ENCODE data around the gene KSR1. TPM values are rescaled to one million over a fixed set of nuclear protein-coding genes. Genes with fewer than 3 reads are reported as not detected.

KSR1 gene
- total RNA-seq, 2 donors from 2014 or later, result 13.9 to 16.5 TPM

DNA sequence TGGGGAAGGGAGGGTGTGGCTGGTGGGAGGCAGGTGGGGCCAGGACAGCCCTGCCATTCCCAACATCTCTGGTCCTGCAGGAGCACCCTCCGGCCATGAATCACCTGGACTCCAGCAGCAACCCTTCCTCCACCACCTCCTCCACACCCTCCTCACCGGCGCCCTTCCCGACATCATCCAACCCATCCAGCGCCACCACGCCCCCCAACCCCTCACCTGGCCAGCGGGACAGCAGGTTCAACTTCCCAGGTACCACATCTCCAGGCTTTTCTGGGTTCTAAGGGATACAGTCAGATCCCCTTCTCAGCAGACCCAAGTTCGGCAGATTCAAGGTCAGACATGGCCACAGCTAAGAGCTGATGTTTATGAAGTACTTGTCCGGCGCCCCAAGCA is 140.9 kb downstream of the KSR1 start:
- no peak overlapping the region for H3K4me3 ChIP-seq
- no peaks in the 10 kb centered on the region for H3K27me3 ChIP-seq
- H3K9ac ChIP-seq (ENCODE audit: low read depth in 2 of 2, low read length in 2 of 2), result no peak overlapping the region
- no peak for DNase-seq
- H3K36me3 ChIP-seq, result no peaks in the 10 kb centered on the region
- no peaks in the 10 kb centered on the region for H3K9me3 ChIP-seq
- TF ChIP-seq, protein P1, sequence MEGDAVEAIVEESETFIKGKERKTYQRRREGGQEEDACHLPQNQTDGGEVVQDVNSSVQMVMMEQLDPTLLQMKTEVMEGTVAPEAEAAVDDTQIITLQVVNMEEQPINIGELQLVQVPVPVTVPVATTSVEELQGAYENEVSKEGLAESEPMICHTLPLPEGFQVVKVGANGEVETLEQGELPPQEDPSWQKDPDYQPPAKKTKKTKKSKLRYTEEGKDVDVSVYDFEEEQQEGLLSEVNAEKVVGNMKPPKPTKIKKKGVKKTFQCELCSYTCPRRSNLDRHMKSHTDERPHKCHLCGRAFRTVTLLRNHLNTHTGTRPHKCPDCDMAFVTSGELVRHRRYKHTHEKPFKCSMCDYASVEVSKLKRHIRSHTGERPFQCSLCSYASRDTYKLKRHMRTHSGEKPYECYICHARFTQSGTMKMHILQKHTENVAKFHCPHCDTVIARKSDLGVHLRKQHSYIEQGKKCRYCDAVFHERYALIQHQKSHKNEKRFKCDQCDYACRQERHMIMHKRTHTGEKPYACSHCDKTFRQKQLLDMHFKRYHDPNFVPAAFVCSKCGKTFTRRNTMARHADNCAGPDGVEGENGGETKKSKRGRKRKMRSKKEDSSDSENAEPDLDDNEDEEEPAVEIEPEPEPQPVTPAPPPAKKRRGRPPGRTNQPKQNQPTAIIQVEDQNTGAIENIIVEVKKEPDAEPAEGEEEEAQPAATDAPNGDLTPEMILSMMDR (IDR thresholded peaks at IDR 0.05), result no peak
- H3K4me1 ChIP-seq, result no peaks in the 10 kb centered on the region
- intact Hi-C loops (cut with DNase I), result no loop called here
- H3K27ac ChIP-seq, result no peak overlapping the region

DNA sequence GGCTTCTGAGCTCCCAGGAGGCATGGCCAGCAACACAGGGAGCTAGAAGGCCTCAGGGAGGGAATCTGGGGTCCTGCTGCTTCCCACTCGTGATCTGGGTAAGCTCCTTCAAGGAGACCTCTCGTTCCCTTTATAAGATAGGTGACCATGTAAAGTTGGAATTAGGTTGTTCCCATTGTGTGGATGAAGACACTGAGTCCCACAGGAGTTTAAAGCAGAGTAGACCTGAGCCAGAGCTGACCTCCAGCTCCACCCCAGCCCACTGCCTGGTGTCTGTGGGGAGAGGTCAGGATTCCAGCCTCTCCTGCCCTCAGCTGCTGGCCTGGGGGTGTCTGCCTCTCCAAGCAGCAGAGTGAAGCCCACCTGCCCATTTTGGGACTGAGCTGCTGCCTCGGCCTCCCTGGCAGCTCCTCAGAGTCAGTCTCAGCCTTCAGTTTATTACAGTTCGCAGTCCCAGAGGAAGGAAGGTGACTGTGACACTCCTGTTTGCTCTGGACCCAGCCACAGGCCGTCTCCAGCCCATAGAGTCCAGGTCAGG is 141.6 kb downstream of the KSR1 start:
- H3K4me1 ChIP-seq, result no peaks in the 10 kb centered on the region
- no peak overlapping the region for H3K27ac ChIP-seq
- H3K9ac ChIP-seq (ENCODE audit: low read depth in 2 of 2, low read length in 2 of 2), result no peak overlapping the region
- H3K4me3 ChIP-seq, result no peak overlapping the region
- DNase-seq, result no peak
- H3K27me3 ChIP-seq, result no peaks in the 10 kb centered on the region
- TF ChIP-seq, protein P1 (IDR thresholded peaks at IDR 0.05), result no peak
- H3K36me3 ChIP-seq, result no peaks in the 10 kb centered on the region
- intact Hi-C loops (cut with DNase I), result no loop called here
- no peaks in the 10 kb centered on the region for H3K9me3 ChIP-seq

DNA sequence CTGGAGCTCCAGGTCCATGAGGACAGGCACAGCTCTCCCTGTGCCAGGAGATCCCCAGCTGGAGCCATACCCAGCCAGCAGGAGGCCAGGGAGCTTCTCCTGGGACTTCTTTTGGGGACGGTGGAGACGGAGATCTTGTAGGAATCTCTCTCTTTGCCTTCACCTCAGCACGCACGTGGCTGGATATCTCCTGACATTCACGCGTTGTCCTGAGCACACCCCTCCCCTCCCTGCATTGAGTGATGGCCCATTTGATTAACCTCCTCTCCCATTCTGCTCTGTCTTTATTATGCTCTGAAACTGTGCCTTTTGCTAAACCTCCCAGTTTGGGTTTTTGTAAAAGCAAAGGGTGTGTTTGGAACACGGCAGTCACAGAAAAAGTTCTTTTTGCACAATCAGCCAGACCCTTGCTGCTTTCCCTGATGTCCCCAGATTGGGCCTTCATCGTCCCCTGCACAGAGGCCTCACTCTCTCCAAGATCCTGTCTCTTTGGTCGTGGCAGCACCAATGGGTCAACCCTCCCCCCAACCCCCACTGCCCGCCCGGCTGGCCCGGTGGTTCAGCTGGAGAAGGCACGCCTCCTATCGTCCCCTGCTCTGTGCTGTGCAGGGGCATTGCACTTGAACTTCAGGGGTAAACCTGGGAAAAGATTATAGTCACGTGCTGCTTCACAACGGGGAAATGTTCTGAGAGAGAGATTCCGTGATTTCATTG is 142.2 kb downstream of the KSR1 start:
- H3K27me3 ChIP-seq, result no peaks in the 10 kb centered on the region
- no peak overlapping the region for H3K27ac ChIP-seq
- no peak for DNase-seq
- H3K4me3 ChIP-seq, result no peak overlapping the region
- H3K9ac ChIP-seq (ENCODE audit: low read depth in 2 of 2, low read length in 2 of 2), result peak overlapping the region in 1 of 2 donors; percentile 6
- intact Hi-C loops (cut with DNase I), result no loop called here
- H3K9me3 ChIP-seq, result no peaks in the 10 kb centered on the region
- H3K4me1 ChIP-seq, result no peaks in the 10 kb centered on the region
- H3K36me3 ChIP-seq, result no peaks in the 10 kb centered on the region
- TF ChIP-seq, protein P1 (IDR thresholded peaks at IDR 0.05), result no peak

DNA sequence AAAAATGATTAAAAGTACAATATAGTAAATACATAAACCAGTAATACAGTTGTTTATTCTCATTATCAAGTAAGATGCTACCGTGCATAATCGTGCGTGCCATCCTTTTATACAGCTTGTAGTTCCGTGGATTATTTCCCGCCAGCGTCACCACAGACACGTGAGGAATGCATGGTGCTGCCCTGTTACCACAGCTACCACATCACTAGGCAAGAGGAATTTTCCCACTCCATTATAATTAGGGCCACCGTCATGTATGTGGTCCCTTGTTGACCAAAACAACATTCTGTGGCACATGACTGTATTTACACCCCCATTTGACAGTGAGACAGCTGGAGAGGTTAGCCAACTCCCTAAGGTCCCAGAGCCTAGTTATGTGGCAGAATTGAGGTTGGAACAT is 144.2 kb downstream of the KSR1 start:
- DNase-seq, result no peak
- Histone ChIP-seq H3K36me3 (no peaks in the 10 kb centered on the region), H3K9ac (ENCODE audit: low read depth in 2 of 2, low read length in 2 of 2) (no peak overlapping the region), H3K9me3 (no peaks in the 10 kb centered on the region), H3K27ac (no peak overlapping the region), H3K27me3 (no peaks in the 10 kb centered on the region), H3K4me3 (no peak overlapping the region), H3K4me1 (no peaks in the 10 kb centered on the region)
- intact Hi-C loops (cut with DNase I), result loop anchor here (2.0 to 5.0 kb wide), 2 partner anchors 108 to 364 kb away; no protein-coding TSS in a partner anchor
- TF ChIP-seq, protein P1 (IDR thresholded peaks at IDR 0.05), result no peak

DNA sequence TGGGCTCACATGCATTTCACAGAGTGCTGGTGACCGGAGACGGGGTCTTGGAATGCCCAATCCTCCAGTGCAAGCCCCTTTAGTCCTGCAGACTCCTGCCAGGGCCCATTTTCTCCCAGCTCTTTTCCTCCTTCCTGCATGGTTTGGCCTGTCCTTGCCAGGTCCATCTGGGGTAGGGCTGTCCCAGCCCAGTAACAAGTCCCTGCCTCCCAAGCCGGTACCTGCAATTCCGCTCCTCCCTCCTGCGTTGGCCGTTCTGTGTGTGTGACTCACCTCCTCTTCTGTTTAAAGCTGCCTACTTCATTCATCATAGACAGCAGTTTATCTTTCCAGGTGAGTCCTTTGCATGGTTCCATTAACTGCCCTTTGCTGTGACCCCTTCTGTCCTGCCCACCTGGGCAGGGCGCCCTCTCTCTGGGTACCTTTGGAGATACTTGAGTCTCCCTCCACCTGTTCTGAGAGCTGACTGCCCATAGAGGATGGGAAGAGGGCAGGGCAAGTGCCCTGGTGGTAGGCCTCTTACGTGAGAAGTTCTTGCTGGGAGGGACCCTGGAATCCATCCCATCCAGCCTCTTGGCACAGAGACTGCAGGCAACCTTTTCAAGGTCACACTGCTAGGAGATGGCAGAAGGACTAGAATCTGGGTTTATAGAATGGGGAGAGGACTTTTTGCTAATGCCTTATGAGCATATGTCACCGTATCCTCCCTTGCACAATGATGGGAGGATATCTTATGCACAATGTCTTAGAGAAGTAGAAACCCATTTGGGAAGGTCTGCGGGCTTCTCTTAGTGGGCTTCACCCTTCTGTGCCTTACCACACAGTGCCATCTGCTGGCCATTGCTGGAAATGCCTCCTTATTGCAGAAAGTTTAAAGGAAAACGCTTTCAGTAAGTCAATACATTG is 145.1 kb downstream of the KSR1 start:
- Histone ChIP-seq H3K27me3 (no peaks in the 10 kb centered on the region), H3K4me3 (no peak overlapping the region), H3K36me3 (no peaks in the 10 kb centered on the region), H3K9ac (ENCODE audit: low read depth in 2 of 2, low read length in 2 of 2) (no peak overlapping the region), H3K4me1 (no peaks in the 10 kb centered on the region), H3K27ac (no peak overlapping the region), H3K9me3 (no peaks in the 10 kb centered on the region)
- DNase-seq, result peak; percentile 91
- intact Hi-C loops (cut with DNase I), result loop anchor here (2.0 to 5.0 kb wide), 2 partner anchors 109 to 365 kb away; no protein-coding TSS in a partner anchor
- TF ChIP-seq, protein P1 (IDR thresholded peaks at IDR 0.05), result peak; percentile 91
